ENCODE results near the gene CAPZA2.
"Not testable (repeated sequence)": the region's sequence is repeated elsewhere in the genome, so short reads cannot be mapped to it uniquely, and the experiment has no call there.

CAPZA2 gene

GRCh38 chr7:116862234-116862950 is at the start of gene CAPZA2:
CAPZA2 (plus strand) TSS chr7:116862587; CDS start chr7:116862612, 25 bp downstream.
- DNase-seq (ENCODE audit: low spot score) = peak; percentile 93

- DNase-seq (ENCODE audit: low spot score) = no peak
Observed at GRCh38 chr7:116812860-116813259, 49.5 kb upstream of the CAPZA2 start.

GRCh38 chr7:116813371-116813770 is 49.0 kb upstream of the CAPZA2 start:
- DNase-seq (ENCODE audit: low spot score) = not testable (repeated sequence)

GRCh38 chr7:116815041-116815440 is 47.3 kb upstream of the CAPZA2 start:
- DNase-seq (ENCODE audit: low spot score) = no peak

- no peak for DNase-seq (ENCODE audit: low spot score)
Observed at GRCh38 chr7:116820149-116820548, 42.2 kb upstream of the CAPZA2 start.

- DNase-seq (ENCODE audit: low spot score) = not testable (repeated sequence)
Observed at GRCh38 chr7:116821647-116822046, 40.7 kb upstream of the CAPZA2 start.

- DNase-seq (ENCODE audit: low spot score) = no peak
Observed at GRCh38 chr7:116824449-116824848, 37.9 kb upstream of the CAPZA2 start.

- no peak for DNase-seq (ENCODE audit: low spot score)
Observed at GRCh38 chr7:116828281-116828680, 34.1 kb upstream of the CAPZA2 start.

- DNase-seq (ENCODE audit: low spot score) = no peak
Observed at GRCh38 chr7:116829041-116829440, 33.3 kb upstream of the CAPZA2 start.

- DNase-seq (ENCODE audit: low spot score) = no peak
Observed at GRCh38 chr7:116829493-116829892, 32.9 kb upstream of the CAPZA2 start.

- DNase-seq (ENCODE audit: low spot score) = no peak
Observed at GRCh38 chr7:116832692-116833091, 29.7 kb upstream of the CAPZA2 start.

- DNase-seq (ENCODE audit: low spot score) = no peak
Observed at GRCh38 chr7:116834815-116835504, 27.4 kb upstream of the CAPZA2 start.

GRCh38 chr7:116836048-116836447 is 26.3 kb upstream of the CAPZA2 start:
- no peak for DNase-seq (ENCODE audit: low spot score)

GRCh38 chr7:116836911-116837310 is 25.5 kb upstream of the CAPZA2 start:
- DNase-seq (ENCODE audit: low spot score) = no peak

- DNase-seq (ENCODE audit: low spot score) = no peak
Observed at GRCh38 chr7:116837586-116837985, 24.8 kb upstream of the CAPZA2 start.

GRCh38 chr7:116840256-116840655 is 22.1 kb upstream of the CAPZA2 start:
- DNase-seq (ENCODE audit: low spot score) = no peak

GRCh38 chr7:116842371-116842770 is 20.0 kb upstream of the CAPZA2 start:
- no peak for DNase-seq (ENCODE audit: low spot score)

GRCh38 chr7:116843378-116843777 is 19.0 kb upstream of the CAPZA2 start:
- no peak for DNase-seq (ENCODE audit: low spot score)

- no peak for DNase-seq (ENCODE audit: low spot score)
Observed at GRCh38 chr7:116851175-116851574, 11.2 kb upstream of the CAPZA2 start.

- DNase-seq (ENCODE audit: low spot score) = no peak
Observed at GRCh38 chr7:116851671-116852070, 10.7 kb upstream of the CAPZA2 start.

- DNase-seq (ENCODE audit: low spot score) = no peak
Observed at GRCh38 chr7:116854132-116854531, 8.3 kb upstream of the CAPZA2 start.

GRCh38 chr7:116857052-116857451 is 5.3 kb upstream of the CAPZA2 start:
- no peak for DNase-seq (ENCODE audit: low spot score)

- DNase-seq (ENCODE audit: low spot score) = no peak
Observed at GRCh38 chr7:116859323-116859722, 3.1 kb upstream of the CAPZA2 start.

- DNase-seq (ENCODE audit: low spot score) = no peak
Observed at GRCh38 chr7:116861717-116862116, 670 bp upstream of the CAPZA2 start.
